Activated gamma-delta T cell treated with Interleukin-2 at 50 U/mL for 16 hours (primary cell): ENCODE results near the gene KRT4.
A peak's percentile ranks its signal among the peaks of the same experiment; 100 is the strongest.

ENCODE experiments used
- DNase-seq: peaks from one replicate; pipeline ENCODE4 v3.0.0-alpha.2; 2020

Gene KRT4

DNA sequence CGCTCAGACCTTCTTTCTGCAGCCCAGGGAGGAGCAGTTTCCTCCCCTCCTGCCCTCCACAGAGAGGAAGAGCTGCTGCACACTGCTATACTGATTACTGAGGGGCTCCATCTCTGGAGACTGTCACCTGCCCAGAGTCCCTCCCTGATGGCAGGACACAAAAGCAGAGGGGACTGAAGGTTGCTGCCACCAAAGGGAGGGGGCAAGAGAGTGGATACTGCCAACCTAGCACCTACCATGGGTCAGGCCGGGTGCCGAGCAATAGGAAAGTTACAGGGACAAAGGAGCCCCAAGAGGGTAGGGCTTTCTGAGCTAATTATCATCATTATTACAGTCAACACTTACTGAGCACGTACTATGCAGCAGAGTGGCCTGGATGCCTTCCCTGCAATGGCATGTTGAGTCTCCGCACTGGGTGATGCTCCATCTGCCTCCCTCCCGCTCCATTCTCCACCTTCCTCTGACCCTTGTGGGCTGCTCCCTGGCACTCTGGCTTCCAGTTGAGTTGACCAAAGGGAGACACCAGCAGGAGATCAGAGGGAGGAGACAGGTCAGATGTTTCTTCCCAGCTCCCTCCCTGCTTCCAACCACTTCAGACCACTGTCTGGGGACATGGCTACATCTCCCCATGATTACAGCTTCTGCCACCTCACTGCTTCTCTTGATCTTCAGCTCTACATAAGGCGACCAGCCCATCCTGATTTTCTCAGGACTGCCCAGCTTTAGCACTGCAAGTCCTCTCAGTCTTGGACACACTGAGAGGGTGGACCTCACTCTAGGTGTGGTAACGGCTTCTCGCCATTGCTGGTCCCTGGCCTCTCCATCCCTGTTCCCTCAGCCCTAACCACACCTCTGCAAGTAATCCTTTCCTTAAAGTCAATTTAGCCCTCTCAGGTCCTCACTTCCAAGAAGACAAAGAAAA, 22.8 kb upstream of the KRT4 start:
- no peak for DNase-seq

GRCh38 chr12:52836042-52836466, 22.1 kb upstream of the KRT4 start:
- DNase-seq: peak; percentile 62

DNA sequence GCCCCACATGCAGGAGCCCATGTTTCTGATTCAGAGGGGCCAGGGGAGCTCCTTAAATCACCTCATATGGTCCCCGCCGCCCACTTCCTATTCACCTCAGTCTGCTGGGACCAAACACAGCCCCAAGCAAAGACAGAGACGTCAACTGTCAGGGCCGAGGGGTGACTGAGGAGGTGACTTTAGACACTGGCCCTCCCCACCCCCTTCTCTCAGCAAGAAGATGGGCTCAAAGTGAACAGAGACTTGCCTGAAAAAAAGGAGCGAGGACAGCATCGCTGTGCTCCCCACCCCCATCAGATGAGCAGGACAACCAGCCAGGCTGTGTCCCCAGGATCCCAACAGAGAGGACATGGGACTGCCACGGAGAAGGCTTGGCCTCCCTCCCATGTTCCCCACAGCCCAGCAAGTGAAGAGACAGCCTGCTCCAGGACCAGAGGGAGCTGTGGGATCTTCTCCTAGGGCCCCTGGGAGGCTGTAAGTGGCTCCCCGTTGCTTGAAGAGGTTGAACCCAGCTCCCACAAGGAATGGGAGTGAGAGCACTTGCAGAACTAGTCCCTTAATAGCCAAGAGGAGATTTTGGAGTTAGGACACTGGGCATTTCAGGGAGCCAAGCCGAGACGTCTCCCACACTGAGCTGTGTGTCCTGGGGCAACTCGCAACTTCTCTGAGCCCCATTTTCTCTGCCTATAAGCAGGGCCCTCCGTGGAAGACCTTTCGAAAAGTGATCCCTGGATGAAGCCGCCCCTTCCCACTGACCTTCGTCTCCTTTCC, 21.5 kb upstream of the KRT4 start:
- no peak for DNase-seq

GRCh38 chr12:52834727-52835001, 20.7 kb upstream of the KRT4 start:
- DNase-seq: no peak

DNA sequence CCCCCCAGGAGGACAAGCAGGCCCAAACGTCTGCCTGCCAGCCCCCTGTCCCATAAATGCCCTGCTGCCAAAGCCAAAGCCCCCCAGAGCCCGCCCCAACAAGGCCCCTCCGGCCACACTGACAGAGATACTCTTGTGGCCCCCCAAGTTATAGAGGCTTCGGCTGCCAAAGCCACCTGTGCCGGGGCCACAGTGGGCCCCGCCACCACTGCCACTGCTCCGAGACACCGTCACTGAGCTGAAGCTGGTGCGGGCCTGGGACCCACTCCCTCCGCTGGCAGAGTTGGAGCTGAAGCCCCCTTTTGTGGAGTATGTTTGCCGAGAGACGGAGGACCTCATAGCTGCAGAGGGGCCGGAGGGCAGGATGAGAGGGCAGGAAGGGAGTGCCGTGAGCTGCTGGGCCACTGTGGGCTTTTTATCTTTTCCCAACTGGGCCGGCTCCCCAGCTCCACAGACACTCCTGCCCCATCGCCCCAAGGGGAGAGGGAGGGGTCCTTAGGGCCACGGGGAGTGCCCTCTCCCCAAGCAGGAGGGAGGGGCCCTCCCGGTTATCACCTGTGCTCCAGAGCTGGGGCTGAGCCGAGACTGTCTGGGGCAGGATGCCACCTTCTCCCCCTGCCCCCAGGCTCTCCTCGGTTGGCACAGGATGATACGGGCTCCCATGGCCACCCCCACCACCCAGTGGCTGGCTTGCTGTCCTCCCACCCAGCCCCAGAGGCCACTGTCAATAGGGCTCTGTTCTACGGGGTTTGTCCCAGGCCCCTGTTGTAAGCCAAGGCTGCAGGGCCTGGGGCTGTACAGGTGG, 20.2 kb upstream of the KRT4 start, which contains the start of gene KRT79:
Gene KRT79, minus strand, starts transcription at position 390 of the 805 bp plus-strand sequence. Its CDS starts 51 bp downstream, at position 339.
- DNase-seq: no peak

DNA sequence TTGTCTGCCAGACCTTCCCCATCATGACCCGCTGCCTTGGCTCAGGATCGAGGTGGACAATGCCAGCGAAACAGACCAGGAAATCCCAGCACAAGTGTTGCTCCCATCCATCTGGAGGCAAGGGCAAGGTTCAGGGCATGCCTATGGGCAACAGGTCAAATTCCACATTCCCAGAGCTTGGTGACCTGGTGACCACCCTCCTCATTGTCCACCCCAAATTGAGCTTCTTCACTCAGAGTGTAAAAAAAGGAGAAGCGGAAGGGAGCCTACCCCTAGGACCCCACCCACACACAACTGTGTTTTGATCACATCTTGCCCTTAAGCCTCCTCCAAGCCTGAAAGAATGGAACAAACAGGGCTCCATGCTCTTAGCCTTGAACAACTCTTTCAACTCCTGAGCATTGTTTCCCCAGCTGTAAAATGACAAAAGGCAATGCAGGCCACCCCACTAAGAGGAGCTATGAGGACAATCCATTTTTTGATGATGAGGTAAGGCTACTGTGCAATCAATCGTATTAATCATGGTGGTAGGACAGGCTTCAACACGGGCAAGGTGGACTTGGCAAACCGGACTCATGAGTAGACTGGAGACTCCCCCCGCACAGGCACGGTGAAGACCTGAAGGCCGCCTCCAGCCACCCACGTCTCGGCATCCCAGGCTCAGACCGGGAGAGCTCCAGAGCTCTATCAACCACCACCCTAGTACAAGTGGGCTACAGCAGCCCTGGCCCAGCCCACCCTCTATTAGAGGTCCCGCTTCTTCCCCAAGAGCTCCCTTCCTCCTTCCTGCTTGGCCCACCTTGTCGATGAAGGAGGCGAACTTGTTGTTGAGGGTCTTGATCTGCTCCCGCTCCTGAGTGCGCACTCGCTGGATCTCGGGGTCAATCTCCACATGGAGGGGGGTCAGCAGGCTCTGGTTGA, 19.3 kb upstream of the KRT4 start:
- DNase-seq: no peak

GRCh38 chr12:52832451-52832850, 18.5 kb upstream of the KRT4 start:
- no peak for DNase-seq

GRCh38 chr12:52831251-52831650, 17.3 kb upstream of the KRT4 start:
- no peak for DNase-seq

DNA sequence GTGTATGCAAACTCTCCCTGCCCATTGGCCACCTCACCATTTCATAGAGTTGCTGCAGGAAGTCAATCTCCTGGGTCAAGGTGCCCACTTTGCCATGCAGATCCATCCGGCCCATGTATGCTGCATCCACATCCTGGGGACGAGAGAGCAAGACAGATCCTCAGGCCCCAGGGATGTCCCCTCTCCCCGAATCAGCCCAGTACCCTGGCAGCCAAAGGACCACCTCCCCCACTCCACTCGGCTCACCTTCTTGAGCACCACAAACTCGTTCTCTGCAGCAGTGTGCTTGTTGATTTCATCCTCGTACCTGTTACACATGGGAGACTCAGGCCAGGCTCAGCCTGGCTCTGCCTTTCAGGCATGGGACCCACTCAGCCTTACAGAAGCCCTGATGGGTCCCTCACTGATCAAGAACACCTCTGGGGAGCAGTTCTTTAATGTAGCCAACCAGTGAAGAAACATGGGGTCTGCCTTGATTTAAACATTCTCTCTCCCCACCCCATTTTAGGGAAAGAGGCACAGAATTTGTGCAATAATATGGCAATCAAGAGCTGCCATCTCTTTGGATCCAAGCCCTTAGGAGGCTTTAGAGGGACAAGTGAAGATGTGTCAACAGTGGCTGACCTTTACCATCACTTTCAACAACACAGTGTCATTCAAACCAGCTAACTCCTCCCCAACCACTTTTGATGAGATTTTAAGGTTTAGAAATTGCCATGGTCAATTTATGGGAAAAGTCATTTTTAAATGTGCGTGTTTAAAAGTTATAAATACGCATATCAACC, 16.3 kb upstream of the KRT4 start:
- DNase-seq: no peak

- no peak for DNase-seq
These were observed 14.7 kb upstream of the KRT4 start for GRCh38 chr12:52828591-52829021.

- no peak for DNase-seq
These were observed 14.2 kb upstream of the KRT4 start for GRCh38 chr12:52828156-52828555.

DNA sequence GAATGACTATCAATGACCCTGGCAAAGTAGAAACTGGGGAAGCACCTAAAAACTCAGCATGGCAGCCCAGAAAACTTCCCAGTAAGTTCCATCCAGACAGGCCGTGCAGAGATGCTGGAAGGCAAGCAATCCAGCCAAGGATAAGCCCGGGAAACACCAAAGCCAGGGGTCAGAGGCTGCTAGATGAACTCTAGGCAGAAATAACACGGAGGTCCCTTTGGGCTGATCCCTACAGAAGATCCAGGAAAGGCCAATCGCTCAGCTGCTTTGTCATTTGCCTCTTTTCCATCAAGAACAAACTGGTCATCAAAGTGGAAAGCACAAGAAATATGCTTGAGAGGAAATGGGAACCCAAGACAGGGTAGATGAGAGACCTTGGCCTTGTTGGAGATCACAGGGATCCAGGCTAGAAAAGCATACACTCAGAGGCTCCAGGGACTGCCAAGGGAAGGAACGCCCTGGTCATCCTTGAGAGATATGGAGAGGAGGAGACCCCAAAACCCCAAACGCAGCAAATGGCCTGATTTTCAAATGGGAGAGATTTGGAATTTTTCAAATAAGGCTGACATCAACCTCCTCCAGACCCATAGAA, 13.7 kb upstream of the KRT4 start:
- DNase-seq: no peak

GRCh38 chr12:52826611-52827498, 12.9 kb upstream of the KRT4 start:
- DNase-seq: no peak

- DNase-seq: no peak
These were observed 12.0 kb upstream of the KRT4 start for GRCh38 chr12:52825961-52826360.

GRCh38 chr12:52824741-52825410, 11.0 kb upstream of the KRT4 start:
- no peak for DNase-seq

GRCh38 chr12:52823761-52824450, 10.0 kb upstream of the KRT4 start:
- DNase-seq: no peak

DNA sequence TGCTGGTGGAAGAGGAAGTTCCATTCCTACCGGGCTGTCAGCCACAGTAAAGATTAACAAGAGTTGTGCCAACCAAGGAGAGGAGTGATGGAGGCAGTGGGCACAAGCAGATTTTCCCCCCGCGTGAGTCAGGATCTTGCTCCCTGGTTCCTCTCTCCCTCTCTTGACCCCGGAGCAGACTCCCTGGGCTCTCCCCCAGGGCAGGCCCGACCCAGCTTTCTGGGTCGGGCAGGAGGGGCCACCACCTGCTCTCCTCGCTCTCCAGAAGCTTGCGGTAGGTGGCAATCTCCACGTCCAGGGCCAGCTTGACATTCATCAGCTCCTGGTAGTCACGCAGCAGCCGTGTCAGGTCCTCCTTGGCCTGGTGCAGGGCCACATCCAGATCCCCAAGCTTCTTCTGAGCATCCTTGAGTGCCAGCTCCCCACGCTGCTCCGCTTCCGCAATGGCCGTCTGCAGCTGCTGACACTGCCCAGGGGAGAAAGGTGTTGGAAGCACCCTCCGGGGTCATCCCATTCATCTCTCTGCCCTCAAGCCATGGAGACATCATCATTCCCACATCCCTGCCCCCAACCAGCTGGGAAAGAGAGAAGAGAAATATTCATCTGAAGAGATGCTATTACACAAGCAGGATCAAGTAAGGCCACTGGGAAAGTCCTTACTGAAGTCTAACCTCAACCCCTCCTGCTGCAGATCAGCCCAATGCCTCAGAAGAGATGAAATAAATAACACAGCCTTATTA, 9.0 kb upstream of the KRT4 start:
- DNase-seq: no peak
